Gastrocnemius medialis (tissue), 4 donors: ENCODE measurements around the gene QARS1. TPM values are rescaled to one million over a fixed set of nuclear protein-coding genes. Genes with fewer than 3 reads are reported as not detected.

ENCODE experiments used
- ATAC-seq, 2 donors: fragments of 150-250 bp; one replicate each; pipeline ENCODE4 v1.9.1; 2016
- DNase-seq, 2 donors: peaks; one replicate each; pipeline ENCODE4 v3.0.0-alpha.2; 2019
- H3K27ac ChIP-seq, 4 donors: fragments of 200-600 bp; sonication (generic); 1 replicate in 1 of 4; 2 replicates in 3 of 4; pipeline ENCODE4 v1.5.1; 2016 to 2018; ENCODE audit warnings: mild to moderate bottlenecking in 2 of 4, moderate library complexity in 1 of 4
- H3K27me3 ChIP-seq, 3 donors: fragments of 200-600 bp; sonication (generic) in 2 of 3; 1 replicate in 1 of 3; 2 replicates in 2 of 3; pipeline versions ENCODE4 v1.5.1 to v1.6.0; 2016 to 2019; ENCODE audit warnings: mild to moderate bottlenecking in 1 of 3, moderate library complexity in 1 of 3
- H3K36me3 ChIP-seq, 2 donors: fragments of 200-600 bp; sonication (generic) in 1 of 2; one replicate each; pipeline ENCODE4 v1.5.1; 2017 to 2018
- H3K4me1 ChIP-seq, 2 donors: fragments of 200-600 bp; sonication (generic) in 1 of 2; one replicate each; pipeline ENCODE4 v1.5.1; 2016 to 2017; ENCODE audit warnings: mild to moderate bottlenecking in 2 of 2
- H3K4me3 ChIP-seq, 4 donors: fragments of 200-600 bp; sonication (generic) in 3 of 4; 1 replicate in 1 of 4; 2 replicates in 3 of 4; pipeline ENCODE4 v1.5.1; 2016 to 2019; ENCODE audit warnings: mild to moderate bottlenecking in 2 of 4
- H3K9me3 ChIP-seq, 3 donors: fragments of 200-600 bp; sonication (generic) in 2 of 3; 1 replicate in 1 of 3; 2 replicates in 2 of 3; pipeline ENCODE4 v1.5.1; 2016 to 2019
- POLR2A ChIP-seq, 2 donors: fragments of 450-650 bp; IDR thresholded peaks; one replicate each; pipeline ENCODE4 v1.6.1; 2017; ENCODE audit warnings: antibody characterized with exemption in 2 of 2, mild to moderate bottlenecking in 2 of 2, moderate library complexity in 2 of 2
- in situ Hi-C, 4 donors: fragments of 200-750 bp; cut with MboI; loops; one replicate each; pipeline versions ENCODE4 v1.15.0 to v1.8.0; 2017; ENCODE audit warnings: low sequenced_read_pairs in 4 of 4
- intact Hi-C: fragments of 100-400 bp; cut with DNase I; formaldehyde crosslinking; loops from one replicate; pipeline ENCODE4 v1.15.1; 2023; ENCODE audit warnings: low total_unique reads
- total RNA-seq, 4 donors: library from RNA; depleted of rRNA; stranded (reverse); fragments of >200 nt; gene quantifications; one replicate each; pipeline versions ENCODE4 v1.1.0 to v1.2.3, GENCODE V29; 2016
- TF ChIP-seq, protein P1 (sequence below), 5 experiments: fragments of 450-650 bp in 3 of 5; fragments of 200-600 bp in 2 of 5; sonication (generic) in 2 of 5; IDR thresholded peaks in 4 of 5; conservative IDR thresholded peaks in 1 of 5; 1 replicate in 4 of 5; 2 replicates in 1 of 5; pipeline ENCODE4 v1.5.1; 2016 to 2019; ENCODE audit warnings: antibody characterized with exemption in 5 of 5, mild to moderate bottlenecking in 3 of 5, moderate library complexity in 3 of 5

QARS1 gene
- total RNA-seq, 4 donors from 2014 or later, result 157 to 259 (median 173) TPM

DNA sequence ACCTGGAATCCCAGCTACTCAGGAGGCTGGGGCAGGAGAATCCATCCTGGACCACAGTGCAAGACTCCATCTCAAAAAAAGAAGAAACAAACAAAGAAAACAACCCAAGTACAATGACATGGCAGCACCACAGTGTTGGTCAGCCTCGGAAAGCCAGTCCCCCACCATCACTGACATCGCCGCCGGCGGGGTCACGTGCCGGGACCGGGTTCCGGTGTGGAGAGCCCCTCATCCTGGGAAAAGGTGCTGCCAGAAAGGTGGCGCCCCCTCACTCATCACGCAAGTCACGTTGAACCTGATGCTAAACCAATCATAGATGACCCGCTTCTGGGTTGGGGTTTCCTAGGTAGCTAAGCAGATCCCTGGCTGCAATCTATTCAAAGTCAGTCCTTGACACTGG is 28.4 kb downstream of the QARS1 start:
- H3K4me1 ChIP-seq, result peaks cover 0 to 3% of the 10 kb centered on the region in 2 donors
- peaks cover 4 to 70% of the 10 kb centered on the region in 2 donors for H3K36me3 ChIP-seq
- no peak overlapping the region for H3K27ac ChIP-seq
- in situ Hi-C loops, result no loop called here
- intact Hi-C loops, result no loop called here
- DNase-seq, result no peak
- no peaks in the 10 kb centered on the region for H3K9me3 ChIP-seq
- ATAC-seq, result no peak
- no peaks in the 10 kb centered on the region for H3K27me3 ChIP-seq
- TF ChIP-seq, protein P1, sequence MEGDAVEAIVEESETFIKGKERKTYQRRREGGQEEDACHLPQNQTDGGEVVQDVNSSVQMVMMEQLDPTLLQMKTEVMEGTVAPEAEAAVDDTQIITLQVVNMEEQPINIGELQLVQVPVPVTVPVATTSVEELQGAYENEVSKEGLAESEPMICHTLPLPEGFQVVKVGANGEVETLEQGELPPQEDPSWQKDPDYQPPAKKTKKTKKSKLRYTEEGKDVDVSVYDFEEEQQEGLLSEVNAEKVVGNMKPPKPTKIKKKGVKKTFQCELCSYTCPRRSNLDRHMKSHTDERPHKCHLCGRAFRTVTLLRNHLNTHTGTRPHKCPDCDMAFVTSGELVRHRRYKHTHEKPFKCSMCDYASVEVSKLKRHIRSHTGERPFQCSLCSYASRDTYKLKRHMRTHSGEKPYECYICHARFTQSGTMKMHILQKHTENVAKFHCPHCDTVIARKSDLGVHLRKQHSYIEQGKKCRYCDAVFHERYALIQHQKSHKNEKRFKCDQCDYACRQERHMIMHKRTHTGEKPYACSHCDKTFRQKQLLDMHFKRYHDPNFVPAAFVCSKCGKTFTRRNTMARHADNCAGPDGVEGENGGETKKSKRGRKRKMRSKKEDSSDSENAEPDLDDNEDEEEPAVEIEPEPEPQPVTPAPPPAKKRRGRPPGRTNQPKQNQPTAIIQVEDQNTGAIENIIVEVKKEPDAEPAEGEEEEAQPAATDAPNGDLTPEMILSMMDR (IDR thresholded peaks at IDR 0.05 in 4 of 5, conservative IDR thresholded peaks at IDR 0.05 in 1 of 5), result no peak
- H3K4me3 ChIP-seq, result no peak overlapping the region

GRCh38 chr3:49058011-49058410 is 46.5 kb downstream of the QARS1 start:
- TF ChIP-seq, protein P1 (IDR thresholded peaks at IDR 0.05 in 4 of 5, conservative IDR thresholded peaks at IDR 0.05 in 1 of 5), result no peak
- TF ChIP-seq POLR2A (IDR thresholded peaks at IDR 0.05), result no peak
- Histone ChIP-seq H3K36me3 (peaks cover 5 to 47% of the 10 kb centered on the region in 2 donors), H3K4me3 (no peak overlapping the region), H3K9me3 (no peaks in the 10 kb centered on the region), H3K27me3 (no peaks in the 10 kb centered on the region), H3K4me1 (peaks cover 0 to 9% of the 10 kb centered on the region in 2 donors), H3K27ac (no peak overlapping the region)
- DNase-seq, result no peak
- ATAC-seq, result no peak
- in situ Hi-C loops (no loop called here), intact Hi-C loops (no loop called here)

DNA sequence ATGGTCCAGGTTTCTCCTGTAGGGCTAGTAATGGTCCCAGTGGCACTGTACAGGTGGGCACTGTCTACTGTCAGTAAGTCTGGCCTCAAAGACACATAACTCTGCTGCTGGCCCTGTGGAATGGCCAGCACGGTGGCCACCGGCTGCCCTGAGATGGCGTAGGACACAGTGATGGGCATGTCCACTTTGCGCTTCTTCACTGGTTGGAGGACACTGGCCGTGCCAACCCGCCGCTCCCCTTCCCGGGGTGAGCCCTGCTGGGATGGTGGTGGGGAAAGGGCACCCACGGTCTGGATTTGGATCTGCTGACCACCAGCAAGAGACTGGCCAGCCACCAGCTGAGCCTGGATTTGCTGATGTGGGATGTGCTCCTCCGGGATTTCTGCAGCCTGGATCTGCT is 47.3 kb downstream of the QARS1 start:
- DNase-seq, result no peak
- Histone ChIP-seq H3K4me3 (no peak overlapping the region), H3K27ac (no peak overlapping the region), H3K9me3 (no peaks in the 10 kb centered on the region), H3K4me1 (peaks cover 0 to 9% of the 10 kb centered on the region in 2 donors), H3K36me3 (peaks cover 5 to 48% of the 10 kb centered on the region in 2 donors), H3K27me3 (no peaks in the 10 kb centered on the region)
- intact Hi-C loops, result no loop called here
- ATAC-seq, result no peak
- no peak for TF ChIP-seq POLR2A (IDR thresholded peaks at IDR 0.05)
- TF ChIP-seq, protein P1 (IDR thresholded peaks at IDR 0.05 in 4 of 5, conservative IDR thresholded peaks at IDR 0.05 in 1 of 5), result no peak
- in situ Hi-C loops, result no loop called here

DNA sequence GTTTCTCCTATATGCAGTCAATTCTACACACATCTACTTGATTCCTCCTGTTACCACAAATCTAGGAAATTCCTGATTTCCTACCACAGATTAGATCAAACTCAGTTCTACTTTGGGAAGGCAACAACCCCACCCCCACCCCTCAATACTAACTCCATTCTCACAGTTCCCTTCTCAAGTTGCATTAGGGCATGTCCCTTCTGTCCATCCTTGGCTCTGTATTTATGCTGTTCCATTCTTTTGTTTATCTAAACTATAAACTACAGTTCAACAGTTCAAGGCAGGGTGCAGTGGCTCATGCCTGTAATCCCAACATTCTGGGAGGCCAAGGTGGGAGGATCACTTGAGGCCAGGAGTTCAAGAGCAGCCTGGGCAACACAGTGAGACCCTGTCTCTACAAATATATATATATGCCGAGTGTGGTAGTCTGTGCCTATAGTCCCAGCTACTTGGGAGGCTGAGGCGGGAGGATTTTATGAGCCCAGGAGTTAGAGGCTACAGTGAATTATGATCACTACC is 50.2 kb downstream of the QARS1 start:
- DNase-seq, result no peak
- Histone ChIP-seq H3K27ac (peak overlapping the region in 2 of 4 donors; percentile 48 to 62), H3K36me3 (peaks cover 5 to 50% of the 10 kb centered on the region in 2 donors), H3K9me3 (no peaks in the 10 kb centered on the region), H3K27me3 (no peaks in the 10 kb centered on the region), H3K4me3 (no peak overlapping the region), H3K4me1 (peaks cover 0 to 9% of the 10 kb centered on the region in 2 donors)
- peak in 1 of 2 donors; percentile 52 for ATAC-seq
- intact Hi-C loops, result no loop called here
- no peak for TF ChIP-seq POLR2A (IDR thresholded peaks at IDR 0.05)
- TF ChIP-seq, protein P1 (IDR thresholded peaks at IDR 0.05 in 4 of 5, conservative IDR thresholded peaks at IDR 0.05 in 1 of 5), result no peak
- in situ Hi-C loops, result no loop called here

- peak overlapping the region in 1 of 4 donors; percentile 48 for H3K27ac ChIP-seq
- in situ Hi-C loops (no loop called here), intact Hi-C loops (no loop called here)
- H3K4me3 ChIP-seq, result no peak overlapping the region
- peaks cover 5 to 50% of the 10 kb centered on the region in 2 donors for H3K36me3 ChIP-seq
- H3K4me1 ChIP-seq, result peaks cover 0 to 9% of the 10 kb centered on the region in 2 donors
- H3K27me3 ChIP-seq, result no peaks in the 10 kb centered on the region
- no peaks in the 10 kb centered on the region for H3K9me3 ChIP-seq
- DNase-seq (no peak), ATAC-seq (no peak)
- no peak for TF ChIP-seq POLR2A (IDR thresholded peaks at IDR 0.05)
- TF ChIP-seq, protein P1 (IDR thresholded peaks at IDR 0.05 in 4 of 5, conservative IDR thresholded peaks at IDR 0.05 in 1 of 5), result no peak
Measured at GRCh38 chr3:49053543-49053942, 51.0 kb downstream of the QARS1 start.
